Measurements from ENCODE around the gene ERC2.

ERC2 gene

GRCh38 chr3:55974421-55975165 lies 493.7 kb downstream of the ERC2 start:
- no peak overlapping the region for H3K4me3 ChIP-seq (ENCODE audit: control insufficient read depth, low read depth, low read length)
- TF ChIP-seq, protein P1, sequence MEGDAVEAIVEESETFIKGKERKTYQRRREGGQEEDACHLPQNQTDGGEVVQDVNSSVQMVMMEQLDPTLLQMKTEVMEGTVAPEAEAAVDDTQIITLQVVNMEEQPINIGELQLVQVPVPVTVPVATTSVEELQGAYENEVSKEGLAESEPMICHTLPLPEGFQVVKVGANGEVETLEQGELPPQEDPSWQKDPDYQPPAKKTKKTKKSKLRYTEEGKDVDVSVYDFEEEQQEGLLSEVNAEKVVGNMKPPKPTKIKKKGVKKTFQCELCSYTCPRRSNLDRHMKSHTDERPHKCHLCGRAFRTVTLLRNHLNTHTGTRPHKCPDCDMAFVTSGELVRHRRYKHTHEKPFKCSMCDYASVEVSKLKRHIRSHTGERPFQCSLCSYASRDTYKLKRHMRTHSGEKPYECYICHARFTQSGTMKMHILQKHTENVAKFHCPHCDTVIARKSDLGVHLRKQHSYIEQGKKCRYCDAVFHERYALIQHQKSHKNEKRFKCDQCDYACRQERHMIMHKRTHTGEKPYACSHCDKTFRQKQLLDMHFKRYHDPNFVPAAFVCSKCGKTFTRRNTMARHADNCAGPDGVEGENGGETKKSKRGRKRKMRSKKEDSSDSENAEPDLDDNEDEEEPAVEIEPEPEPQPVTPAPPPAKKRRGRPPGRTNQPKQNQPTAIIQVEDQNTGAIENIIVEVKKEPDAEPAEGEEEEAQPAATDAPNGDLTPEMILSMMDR (conservative IDR thresholded peaks at IDR 0.05; ENCODE audit: control insufficient read depth, insufficient read depth, low read depth, low read length): no peak
- no peak for DNase-seq (ENCODE audit: low read depth)

GRCh38 chr3:55969634-55970033 lies 498.6 kb downstream of the ERC2 start:
- H3K4me3 ChIP-seq (ENCODE audit: control insufficient read depth, low read depth, low read length): no peak overlapping the region
- TF ChIP-seq, protein P1 (conservative IDR thresholded peaks at IDR 0.05; ENCODE audit: control insufficient read depth, insufficient read depth, low read depth, low read length): no peak
- DNase-seq (ENCODE audit: low read depth): no peak

DNA sequence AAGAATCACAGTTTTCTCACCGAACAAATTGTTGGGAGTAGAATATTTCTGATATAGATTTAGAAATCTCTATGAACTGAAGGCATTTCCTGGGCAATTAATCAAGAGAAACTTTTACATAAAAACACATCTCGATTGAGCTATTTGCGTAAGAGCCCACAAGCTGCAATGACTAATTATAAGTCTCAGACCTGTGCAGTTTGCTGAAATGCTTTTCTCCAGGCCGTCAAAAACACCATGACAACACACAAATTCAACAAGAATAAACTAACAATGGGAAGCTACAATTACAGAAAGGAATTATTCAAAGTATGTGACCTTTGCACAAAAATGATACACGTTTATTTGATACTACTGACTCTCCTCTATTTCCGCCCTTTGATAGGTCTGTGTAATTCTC lies 499.9 kb downstream of the ERC2 start:
- no peak overlapping the region for H3K4me3 ChIP-seq (ENCODE audit: control insufficient read depth, low read depth, low read length)
- TF ChIP-seq, protein P1 (conservative IDR thresholded peaks at IDR 0.05; ENCODE audit: control insufficient read depth, insufficient read depth, low read depth, low read length): no peak
- DNase-seq (ENCODE audit: low read depth): no peak

GRCh38 chr3:55966566-55966965 lies 501.7 kb downstream of the ERC2 start:
- no peak overlapping the region for H3K4me3 ChIP-seq (ENCODE audit: control insufficient read depth, low read depth, low read length)
- no peak for DNase-seq (ENCODE audit: low read depth)
- TF ChIP-seq, protein P1 (conservative IDR thresholded peaks at IDR 0.05; ENCODE audit: control insufficient read depth, insufficient read depth, low read depth, low read length): no peak

DNA sequence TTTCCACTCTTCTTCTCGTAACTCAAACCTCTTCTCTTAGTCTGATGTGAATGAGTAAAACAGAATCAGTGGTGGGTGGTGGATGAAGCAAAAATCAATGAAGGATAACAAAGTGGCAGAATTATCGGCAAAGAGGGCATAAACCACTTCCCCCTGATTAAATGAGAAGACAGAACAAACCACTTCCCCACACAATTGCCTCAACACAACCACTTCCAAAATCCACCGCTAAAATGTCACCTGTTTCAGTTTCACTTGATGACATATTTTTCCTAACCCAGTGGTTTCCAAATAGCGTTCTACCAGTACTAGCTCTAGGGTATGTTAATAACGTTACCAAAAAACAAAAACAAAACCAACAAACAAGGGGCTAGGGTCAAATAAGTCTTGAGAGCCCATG lies 502.5 kb downstream of the ERC2 start:
- no peak overlapping the region for H3K4me3 ChIP-seq (ENCODE audit: control insufficient read depth, low read depth, low read length)
- DNase-seq (ENCODE audit: low read depth): no peak
- TF ChIP-seq, protein P1 (conservative IDR thresholded peaks at IDR 0.05; ENCODE audit: control insufficient read depth, insufficient read depth, low read depth, low read length): no peak

- no peak for DNase-seq (ENCODE audit: low read depth)
- H3K4me3 ChIP-seq (ENCODE audit: control insufficient read depth, low read depth, low read length): no peak overlapping the region
- TF ChIP-seq, protein P1 (conservative IDR thresholded peaks at IDR 0.05; ENCODE audit: control insufficient read depth, insufficient read depth, low read depth, low read length): no peak
These were observed 503.7 kb downstream of the ERC2 start for GRCh38 chr3:55964491-55964985.

All from fibroblast of mammary gland (primary cell).